ENCODE measurements around the gene UBE2J2.

DNA sequence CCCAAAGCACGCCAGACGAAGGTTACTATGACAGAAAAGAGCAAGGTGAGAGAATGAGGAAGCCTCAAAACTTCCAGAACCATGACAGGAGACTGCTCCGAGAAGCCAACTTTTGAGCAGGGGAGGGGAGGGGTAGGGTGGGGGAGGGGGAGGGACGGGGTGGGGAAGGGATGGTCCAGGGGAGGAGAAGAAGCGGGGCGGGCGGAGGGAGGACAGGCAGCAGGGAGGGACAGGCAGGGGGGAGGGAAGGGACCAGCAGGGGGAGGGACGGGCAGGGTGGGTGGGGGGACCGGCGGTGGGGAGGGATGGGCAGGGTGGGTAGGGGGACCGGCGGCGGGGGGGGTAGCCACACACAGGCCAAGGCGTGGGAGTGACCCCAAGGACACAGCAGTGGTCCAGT, 48.8 kb upstream of the UBE2J2 start:
- TF ChIP-seq POLR2AphosphoS5 (IDR thresholded peaks at IDR 0.05) (no peak), TAF1 (IDR thresholded peaks at IDR 0.05; ENCODE audit: low read depth) (no peak)
- TF ChIP-seq, protein P1, sequence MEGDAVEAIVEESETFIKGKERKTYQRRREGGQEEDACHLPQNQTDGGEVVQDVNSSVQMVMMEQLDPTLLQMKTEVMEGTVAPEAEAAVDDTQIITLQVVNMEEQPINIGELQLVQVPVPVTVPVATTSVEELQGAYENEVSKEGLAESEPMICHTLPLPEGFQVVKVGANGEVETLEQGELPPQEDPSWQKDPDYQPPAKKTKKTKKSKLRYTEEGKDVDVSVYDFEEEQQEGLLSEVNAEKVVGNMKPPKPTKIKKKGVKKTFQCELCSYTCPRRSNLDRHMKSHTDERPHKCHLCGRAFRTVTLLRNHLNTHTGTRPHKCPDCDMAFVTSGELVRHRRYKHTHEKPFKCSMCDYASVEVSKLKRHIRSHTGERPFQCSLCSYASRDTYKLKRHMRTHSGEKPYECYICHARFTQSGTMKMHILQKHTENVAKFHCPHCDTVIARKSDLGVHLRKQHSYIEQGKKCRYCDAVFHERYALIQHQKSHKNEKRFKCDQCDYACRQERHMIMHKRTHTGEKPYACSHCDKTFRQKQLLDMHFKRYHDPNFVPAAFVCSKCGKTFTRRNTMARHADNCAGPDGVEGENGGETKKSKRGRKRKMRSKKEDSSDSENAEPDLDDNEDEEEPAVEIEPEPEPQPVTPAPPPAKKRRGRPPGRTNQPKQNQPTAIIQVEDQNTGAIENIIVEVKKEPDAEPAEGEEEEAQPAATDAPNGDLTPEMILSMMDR (IDR thresholded peaks at IDR 0.05; ENCODE audit: poor library complexity, severe bottlenecking): no peak

Measured in neural cell (in vitro differentiated cells).